Measurements from ENCODE around the gene PACRG.
"Not testable (repeated sequence)": the region's sequence is repeated elsewhere in the genome, so short reads cannot be mapped to it uniquely, and the experiment has no call there.

PACRG gene

DNA sequence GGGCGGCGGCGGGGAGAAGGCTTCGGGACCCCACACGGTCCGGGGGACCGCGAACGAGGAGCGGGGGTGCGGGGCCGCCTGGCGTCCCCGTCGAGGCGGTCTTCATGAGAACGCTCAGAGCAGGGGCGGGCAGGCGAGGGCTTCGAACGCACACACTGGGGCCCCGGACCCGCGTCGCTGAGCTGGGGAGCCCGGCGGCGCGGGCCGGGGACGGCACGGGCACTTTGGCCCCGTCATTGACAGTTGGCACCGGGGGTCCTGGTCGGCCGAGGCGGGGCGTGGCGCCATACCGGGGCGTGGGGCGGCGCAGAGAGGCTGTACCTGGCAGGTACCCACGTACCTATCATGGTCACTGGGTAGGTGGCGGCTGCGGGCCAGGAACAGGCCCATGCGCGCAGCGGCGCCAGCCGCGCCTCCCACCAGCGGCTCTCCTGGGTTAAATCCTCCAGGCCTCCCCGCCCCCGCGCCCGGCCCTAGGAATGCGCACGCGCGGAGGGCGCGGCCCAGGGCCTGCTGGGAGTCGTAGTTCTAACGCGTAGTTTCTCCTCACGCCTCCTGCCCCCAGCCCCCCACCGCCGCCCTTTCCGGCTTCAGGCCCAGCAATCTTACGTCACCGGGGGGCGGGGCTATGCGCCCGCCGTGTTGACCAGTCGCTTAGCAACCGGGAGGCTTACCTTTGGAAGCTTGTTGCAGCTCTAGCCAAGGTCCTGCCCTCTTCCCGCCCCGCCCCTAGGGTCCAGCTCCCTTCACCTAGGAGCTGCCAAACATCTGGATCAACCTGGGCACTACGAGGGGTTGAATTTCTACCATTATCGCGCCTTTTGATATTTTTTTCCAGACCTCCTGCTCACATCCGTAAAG, at the start of gene PACRG, which contains the start of gene PRKN:
Gene PACRG (plus strand): TSS at position 653 of the 861 bp plus-strand sequence.
Gene PRKN (minus strand): TSS at position 445 of the 861 bp plus-strand sequence.
- peak; percentile 99 for ATAC-seq

GRCh38 chr6:162678896-162679295, 48.9 kb upstream of the PACRG start:
- ATAC-seq: not testable (repeated sequence)

More for the DNA sequence above, at the start of gene PACRG, which contains the start of gene PRKN:
- TF ChIP-seq TCF4 (CRISPR knock-in tag; IDR thresholded peaks at IDR 0.05; ENCODE audit: borderline replicate concordance): no peak
- TF ChIP-seq TOX (CRISPR knock-in tag; IDR thresholded peaks at IDR 0.05; ENCODE audit: borderline replicate concordance): no peak
- TF ChIP-seq ESRRG (CRISPR knock-in tag; IDR thresholded peaks at IDR 0.05): no peak

- TF ChIP-seq, protein P1, sequence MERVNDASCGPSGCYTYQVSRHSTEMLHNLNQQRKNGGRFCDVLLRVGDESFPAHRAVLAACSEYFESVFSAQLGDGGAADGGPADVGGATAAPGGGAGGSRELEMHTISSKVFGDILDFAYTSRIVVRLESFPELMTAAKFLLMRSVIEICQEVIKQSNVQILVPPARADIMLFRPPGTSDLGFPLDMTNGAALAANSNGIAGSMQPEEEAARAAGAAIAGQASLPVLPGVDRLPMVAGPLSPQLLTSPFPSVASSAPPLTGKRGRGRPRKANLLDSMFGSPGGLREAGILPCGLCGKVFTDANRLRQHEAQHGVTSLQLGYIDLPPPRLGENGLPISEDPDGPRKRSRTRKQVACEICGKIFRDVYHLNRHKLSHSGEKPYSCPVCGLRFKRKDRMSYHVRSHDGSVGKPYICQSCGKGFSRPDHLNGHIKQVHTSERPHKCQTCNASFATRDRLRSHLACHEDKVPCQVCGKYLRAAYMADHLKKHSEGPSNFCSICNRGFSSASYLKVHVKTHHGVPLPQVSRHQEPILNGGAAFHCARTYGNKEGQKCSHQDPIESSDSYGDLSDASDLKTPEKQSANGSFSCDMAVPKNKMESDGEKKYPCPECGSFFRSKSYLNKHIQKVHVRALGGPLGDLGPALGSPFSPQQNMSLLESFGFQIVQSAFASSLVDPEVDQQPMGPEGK (CRISPR knock-in tag; IDR thresholded peaks at IDR 0.05; ENCODE audit: borderline replicate concordance): no peak
- TF ChIP-seq, protein P2, sequence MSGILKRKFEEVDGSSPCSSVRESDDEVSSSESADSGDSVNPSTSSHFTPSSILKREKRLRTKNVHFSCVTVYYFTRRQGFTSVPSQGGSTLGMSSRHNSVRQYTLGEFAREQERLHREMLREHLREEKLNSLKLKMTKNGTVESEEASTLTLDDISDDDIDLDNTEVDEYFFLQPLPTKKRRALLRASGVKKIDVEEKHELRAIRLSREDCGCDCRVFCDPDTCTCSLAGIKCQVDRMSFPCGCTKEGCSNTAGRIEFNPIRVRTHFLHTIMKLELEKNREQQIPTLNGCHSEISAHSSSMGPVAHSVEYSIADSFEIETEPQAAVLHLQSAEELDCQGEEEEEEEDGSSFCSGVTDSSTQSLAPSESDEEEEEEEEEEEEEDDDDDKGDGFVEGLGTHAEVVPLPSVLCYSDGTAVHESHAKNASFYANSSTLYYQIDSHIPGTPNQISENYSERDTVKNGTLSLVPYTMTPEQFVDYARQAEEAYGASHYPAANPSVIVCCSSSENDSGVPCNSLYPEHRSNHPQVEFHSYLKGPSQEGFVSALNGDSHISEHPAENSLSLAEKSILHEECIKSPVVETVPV (CRISPR knock-in tag; IDR thresholded peaks at IDR 0.05): no peak
- TF ChIP-seq TSHZ2 (CRISPR knock-in tag; IDR thresholded peaks at IDR 0.05) (no peak), ZNF8 (CRISPR knock-in tag; IDR thresholded peaks at IDR 0.05) (no peak), CSDC2 (CRISPR knock-in tag; IDR thresholded peaks at IDR 0.05) (no peak), ARNTL (CRISPR knock-in tag; IDR thresholded peaks at IDR 0.05; ENCODE audit: borderline replicate concordance, low read depth) (no peak), ZNF565 (CRISPR knock-in tag; conservative IDR thresholded peaks at IDR 0.05; ENCODE audit: low read depth) (no peak), SNAI2 (CRISPR knock-in tag; IDR thresholded peaks at IDR 0.05) (no peak), ISL1 (CRISPR knock-in tag; IDR thresholded peaks at IDR 0.05) (no peak), ZFP30 (CRISPR knock-in tag; IDR thresholded peaks at IDR 0.05) (no peak), PPARA (CRISPR knock-in tag; IDR thresholded peaks at IDR 0.05; ENCODE audit: borderline replicate concordance) (no peak), ESRRG (CRISPR knock-in tag; IDR thresholded peaks at IDR 0.05) (no peak), RARB (CRISPR knock-in tag; IDR thresholded peaks at IDR 0.05) (no peak), OSR1 (CRISPR knock-in tag; IDR thresholded peaks at IDR 0.05) (no peak), CREB5 (CRISPR knock-in tag; IDR thresholded peaks at IDR 0.05; ENCODE audit: low read depth) (no peak), GLIS3 (CRISPR knock-in tag; IDR thresholded peaks at IDR 0.05) (no peak), TOX (CRISPR knock-in tag; IDR thresholded peaks at IDR 0.05; ENCODE audit: borderline replicate concordance) (no peak), ZFP3 (CRISPR knock-in tag; IDR thresholded peaks at IDR 0.05) (no peak), ZC3H10 (CRISPR knock-in tag; IDR thresholded peaks at IDR 0.05) (no peak)
- TF ChIP-seq, protein P3, sequence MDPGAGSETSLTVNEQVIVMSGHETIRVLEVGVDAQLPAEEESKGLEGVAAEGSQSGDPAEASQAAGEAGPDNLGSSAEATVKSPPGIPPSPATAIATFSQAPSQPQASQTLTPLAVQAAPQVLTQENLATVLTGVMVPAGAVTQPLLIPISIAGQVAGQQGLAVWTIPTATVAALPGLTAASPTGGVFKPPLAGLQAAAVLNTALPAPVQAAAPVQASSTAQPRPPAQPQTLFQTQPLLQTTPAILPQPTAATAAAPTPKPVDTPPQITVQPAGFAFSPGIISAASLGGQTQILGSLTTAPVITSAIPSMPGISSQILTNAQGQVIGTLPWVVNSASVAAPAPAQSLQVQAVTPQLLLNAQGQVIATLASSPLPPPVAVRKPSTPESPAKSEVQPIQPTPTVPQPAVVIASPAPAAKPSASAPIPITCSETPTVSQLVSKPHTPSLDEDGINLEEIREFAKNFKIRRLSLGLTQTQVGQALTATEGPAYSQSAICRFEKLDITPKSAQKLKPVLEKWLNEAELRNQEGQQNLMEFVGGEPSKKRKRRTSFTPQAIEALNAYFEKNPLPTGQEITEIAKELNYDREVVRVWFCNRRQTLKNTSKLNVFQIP (CRISPR knock-in tag; IDR thresholded peaks at IDR 0.05; ENCODE audit: borderline replicate concordance, low read depth): no peak
- ATAC-seq: no peak
These were observed 48.1 kb upstream of the PACRG start for GRCh38 chr6:162679681-162680080.
